Skeletal muscle satellite cell (primary cell): Measurements from ENCODE around the gene SERTAD4.

Source experiments
- H3K27me3 ChIP-seq: 2 replicates; pipeline ENCODE4 v1.7.0; 2013; ENCODE audit warnings: low read length; ENCODE audit not compliant: control insufficient read depth, insufficient read depth
- H3K36me3 ChIP-seq: 2 replicates; pipeline ENCODE4 v1.7.0; 2013; ENCODE audit warnings: mild to moderate bottlenecking, control low read depth, low read length; ENCODE audit not compliant: insufficient read depth
- H3K4me1 ChIP-seq: 2 replicates; pipeline ENCODE4 v1.7.0; 2013; ENCODE audit warnings: low read length; ENCODE audit not compliant: control insufficient read depth, insufficient read depth
- H3K4me2 ChIP-seq: 2 replicates; pipeline ENCODE4 v1.7.0; 2013; ENCODE audit warnings: mild to moderate bottlenecking, low read length
- H3K4me3 ChIP-seq: 2 replicates; pipeline ENCODE4 v1.7.0; 2013; ENCODE audit warnings: low read length
- H3K9ac ChIP-seq: 2 replicates; pipeline ENCODE4 v1.7.0; 2013; ENCODE audit warnings: mild to moderate bottlenecking, low read depth, low read length, moderate library complexity
- H3K9me3 ChIP-seq: replicated peaks from 2 replicates; pipeline ENCODE4 v1.7.0; 2013; ENCODE audit warnings: mild to moderate bottlenecking, control low read depth, low read length

SERTAD4 gene

GRCh38 chr1:210234329-210234757 is 1.7 kb downstream of the SERTAD4 start:
- Histone ChIP-seq H3K9ac (peak overlapping the region; percentile 75), H3K9me3 (no peaks in the 10 kb centered on the region), H3K4me3 (peak overlapping the region; percentile 82), H3K4me1 (peaks cover 40% of the 10 kb centered on the region), H3K36me3 (no peaks in the 10 kb centered on the region), H3K27me3 (no peaks in the 10 kb centered on the region), H3K4me2 (peak overlapping the region; percentile 98)

DNA sequence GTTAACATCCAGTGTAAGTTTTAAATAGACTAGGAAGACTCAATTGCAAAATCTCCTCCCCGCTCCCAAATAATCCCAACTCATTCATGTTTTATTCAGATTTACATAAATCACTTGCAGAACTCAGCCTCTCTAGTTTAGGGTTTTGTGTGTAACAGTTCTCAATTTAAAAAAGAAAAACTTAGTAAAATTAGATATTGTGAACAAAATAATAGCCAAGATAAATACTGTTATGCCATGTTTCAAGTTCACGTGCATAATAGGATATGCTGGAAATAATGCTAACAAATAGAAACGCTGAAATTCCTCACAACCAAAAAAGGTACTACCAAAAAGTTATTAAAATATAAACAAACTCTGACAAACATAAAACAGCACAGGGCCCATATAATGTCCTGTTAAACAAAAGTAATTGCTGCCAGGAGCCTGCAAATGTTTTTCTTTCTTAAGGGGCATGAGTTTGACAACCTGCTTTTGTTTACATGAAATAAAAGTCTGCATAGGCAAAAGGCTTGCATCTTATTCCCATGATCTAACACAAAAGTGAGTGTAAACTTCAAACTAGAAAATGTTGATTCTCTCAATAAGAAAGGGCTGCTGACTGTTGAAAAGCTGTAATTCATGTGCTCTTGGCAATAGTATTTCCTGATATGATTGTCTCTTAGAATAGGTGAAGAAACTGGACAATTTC is 2.9 kb downstream of the SERTAD4 start:
- Histone ChIP-seq H3K27me3 (no peaks in the 10 kb centered on the region), H3K9ac (no peak overlapping the region), H3K36me3 (no peaks in the 10 kb centered on the region), H3K4me3 (no peak overlapping the region), H3K4me1 (peaks cover 51% of the 10 kb centered on the region), H3K9me3 (no peaks in the 10 kb centered on the region), H3K4me2 (no peak overlapping the region)

- Histone ChIP-seq H3K9me3 (no peaks in the 10 kb centered on the region), H3K36me3 (no peaks in the 10 kb centered on the region), H3K4me3 (no peak overlapping the region), H3K4me1 (peaks cover 58% of the 10 kb centered on the region), H3K4me2 (no peak overlapping the region), H3K9ac (no peak overlapping the region), H3K27me3 (no peaks in the 10 kb centered on the region)
These were observed 3.8 kb downstream of the SERTAD4 start for GRCh38 chr1:210236386-210236839.

- Histone ChIP-seq H3K4me1 (peaks cover 58% of the 10 kb centered on the region), H3K36me3 (peaks cover under 1% of the 10 kb centered on the region), H3K9ac (peak overlapping the region; percentile 51), H3K9me3 (no peaks in the 10 kb centered on the region), H3K4me2 (peak overlapping the region; percentile 46), H3K27me3 (no peaks in the 10 kb centered on the region), H3K4me3 (no peak overlapping the region)
These were observed 4.3 kb downstream of the SERTAD4 start for GRCh38 chr1:210236840-210237409.

- Histone ChIP-seq H3K9ac (peak overlapping the region; percentile 51), H3K4me3 (no peak overlapping the region), H3K27me3 (no peaks in the 10 kb centered on the region)
These were observed 4.9 kb downstream of the SERTAD4 start for GRCh38 chr1:210237479-210237878.

GRCh38 chr1:210237981-210238380 is 5.4 kb downstream of the SERTAD4 start:
- no peaks in the 10 kb centered on the region for H3K27me3 ChIP-seq
- peaks cover 58% of the 10 kb centered on the region for H3K4me1 ChIP-seq
- H3K36me3 ChIP-seq: peaks cover 7% of the 10 kb centered on the region
- H3K9me3 ChIP-seq: no peaks in the 10 kb centered on the region
- no peak overlapping the region for H3K4me3 ChIP-seq
- peak overlapping the region; percentile 46 for H3K4me2 ChIP-seq
- H3K9ac ChIP-seq: no peak overlapping the region

More at GRCh38 chr1:210237479-210237878, 4.9 kb downstream of the SERTAD4 start:
- peaks cover 58% of the 10 kb centered on the region for H3K4me1 ChIP-seq
- H3K36me3 ChIP-seq: peaks cover 6% of the 10 kb centered on the region
- H3K9me3 ChIP-seq: no peaks in the 10 kb centered on the region
- H3K4me2 ChIP-seq: peak overlapping the region; percentile 46

GRCh38 chr1:210239349-210240111 is 6.9 kb downstream of the SERTAD4 start:
- Histone ChIP-seq H3K4me2 (peak overlapping the region; percentile 45), H3K9me3 (no peaks in the 10 kb centered on the region), H3K9ac (peak overlapping the region; percentile 44), H3K27me3 (no peaks in the 10 kb centered on the region), H3K4me3 (peak overlapping the region; percentile 5), H3K4me1 (peaks cover 53% of the 10 kb centered on the region), H3K36me3 (peaks cover 7% of the 10 kb centered on the region)

DNA sequence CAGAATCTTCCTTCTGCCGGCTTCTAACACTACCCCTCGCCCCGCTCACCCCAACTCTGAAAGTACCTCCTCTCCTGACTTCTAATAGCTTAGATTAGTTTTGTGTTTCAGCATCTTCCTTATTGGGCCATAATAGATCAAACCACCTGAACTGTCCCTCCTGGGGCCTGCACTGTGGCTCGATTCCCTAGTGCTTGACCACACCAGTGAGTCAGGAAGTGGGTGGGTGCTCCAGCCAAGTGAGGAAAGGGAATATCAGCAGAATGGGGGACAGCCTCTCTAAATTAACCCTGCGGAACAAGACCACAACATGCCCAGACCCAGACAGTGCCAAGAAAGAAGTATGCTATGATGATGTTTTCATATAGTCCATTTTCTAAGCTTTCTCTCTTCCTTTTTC is 8.5 kb downstream of the SERTAD4 start:
- Histone ChIP-seq H3K27me3 (no peaks in the 10 kb centered on the region), H3K36me3 (peaks cover 7% of the 10 kb centered on the region), H3K4me2 (no peak overlapping the region), H3K9ac (no peak overlapping the region), H3K4me1 (peaks cover 63% of the 10 kb centered on the region), H3K4me3 (no peak overlapping the region), H3K9me3 (no peaks in the 10 kb centered on the region)

- Histone ChIP-seq H3K4me1 (peaks cover 39% of the 10 kb centered on the region), H3K4me2 (no peak overlapping the region), H3K4me3 (no peak overlapping the region), H3K9me3 (no peaks in the 10 kb centered on the region), H3K36me3 (peaks cover 7% of the 10 kb centered on the region), H3K9ac (no peak overlapping the region), H3K27me3 (no peaks in the 10 kb centered on the region)
These were observed 12.3 kb downstream of the SERTAD4 start for GRCh38 chr1:210244746-210245367.

GRCh38 chr1:210246447-210246846 is 13.9 kb downstream of the SERTAD4 start:
- no peak overlapping the region for H3K4me2 ChIP-seq
- peaks cover 7% of the 10 kb centered on the region for H3K36me3 ChIP-seq
- H3K4me1 ChIP-seq: peaks cover 37% of the 10 kb centered on the region
- H3K9ac ChIP-seq: no peak overlapping the region
- H3K4me3 ChIP-seq: no peak overlapping the region
- no peaks in the 10 kb centered on the region for H3K9me3 ChIP-seq
- no peaks in the 10 kb centered on the region for H3K27me3 ChIP-seq

DNA sequence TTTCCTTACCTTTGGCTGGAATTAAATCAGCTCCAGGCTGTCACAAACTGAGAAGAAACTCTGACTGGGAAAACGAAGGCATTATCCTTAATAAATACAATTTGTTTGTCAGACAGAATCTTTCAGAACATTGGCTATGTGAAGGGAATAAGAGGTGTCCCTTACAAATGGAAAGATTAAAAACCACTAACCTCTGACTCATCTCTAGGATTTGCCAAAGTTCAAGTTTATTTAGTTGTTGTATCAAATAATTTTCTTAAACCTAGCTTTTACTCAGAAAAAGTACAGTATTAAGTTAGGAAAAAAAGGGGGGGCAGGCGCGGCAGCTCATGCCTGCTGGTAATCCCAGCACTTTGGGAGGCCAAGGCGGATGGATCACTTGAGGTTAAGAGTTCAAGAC is 15.7 kb downstream of the SERTAD4 start:
- no peaks in the 10 kb centered on the region for H3K27me3 ChIP-seq
- no peaks in the 10 kb centered on the region for H3K36me3 ChIP-seq
- H3K9ac ChIP-seq: no peak overlapping the region
- H3K4me1 ChIP-seq: peaks cover 45% of the 10 kb centered on the region
- H3K4me2 ChIP-seq: no peak overlapping the region
- no peak overlapping the region for H3K4me3 ChIP-seq
- no peaks in the 10 kb centered on the region for H3K9me3 ChIP-seq
